HG03354 (cell line): Measurements from ENCODE around the gene SGIP1.

Experiments used
- ATAC-seq: cut with Tn5 transposase; IDR thresholded peaks from one replicate; pipeline ENCODE4 v1.9.1; 2021; ENCODE audit warnings: mild to moderate bottlenecking; ENCODE audit not compliant: unreplicated experiment, poor library complexity, severe bottlenecking

The SGIP1 gene, protein sequence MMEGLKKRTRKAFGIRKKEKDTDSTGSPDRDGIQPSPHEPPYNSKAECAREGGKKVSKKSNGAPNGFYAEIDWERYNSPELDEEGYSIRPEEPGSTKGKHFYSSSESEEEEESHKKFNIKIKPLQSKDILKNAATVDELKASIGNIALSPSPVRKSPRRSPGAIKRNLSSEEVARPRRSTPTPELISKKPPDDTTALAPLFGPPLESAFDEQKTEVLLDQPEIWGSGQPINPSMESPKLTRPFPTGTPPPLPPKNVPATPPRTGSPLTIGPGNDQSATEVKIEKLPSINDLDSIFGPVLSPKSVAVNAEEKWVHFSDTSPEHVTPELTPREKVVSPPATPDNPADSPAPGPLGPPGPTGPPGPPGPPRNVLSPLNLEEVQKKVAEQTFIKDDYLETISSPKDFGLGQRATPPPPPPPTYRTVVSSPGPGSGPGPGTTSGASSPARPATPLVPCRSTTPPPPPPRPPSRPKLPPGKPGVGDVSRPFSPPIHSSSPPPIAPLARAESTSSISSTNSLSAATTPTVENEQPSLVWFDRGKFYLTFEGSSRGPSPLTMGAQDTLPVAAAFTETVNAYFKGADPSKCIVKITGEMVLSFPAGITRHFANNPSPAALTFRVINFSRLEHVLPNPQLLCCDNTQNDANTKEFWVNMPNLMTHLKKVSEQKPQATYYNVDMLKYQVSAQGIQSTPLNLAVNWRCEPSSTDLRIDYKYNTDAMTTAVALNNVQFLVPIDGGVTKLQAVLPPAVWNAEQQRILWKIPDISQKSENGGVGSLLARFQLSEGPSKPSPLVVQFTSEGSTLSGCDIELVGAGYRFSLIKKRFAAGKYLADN

DNA sequence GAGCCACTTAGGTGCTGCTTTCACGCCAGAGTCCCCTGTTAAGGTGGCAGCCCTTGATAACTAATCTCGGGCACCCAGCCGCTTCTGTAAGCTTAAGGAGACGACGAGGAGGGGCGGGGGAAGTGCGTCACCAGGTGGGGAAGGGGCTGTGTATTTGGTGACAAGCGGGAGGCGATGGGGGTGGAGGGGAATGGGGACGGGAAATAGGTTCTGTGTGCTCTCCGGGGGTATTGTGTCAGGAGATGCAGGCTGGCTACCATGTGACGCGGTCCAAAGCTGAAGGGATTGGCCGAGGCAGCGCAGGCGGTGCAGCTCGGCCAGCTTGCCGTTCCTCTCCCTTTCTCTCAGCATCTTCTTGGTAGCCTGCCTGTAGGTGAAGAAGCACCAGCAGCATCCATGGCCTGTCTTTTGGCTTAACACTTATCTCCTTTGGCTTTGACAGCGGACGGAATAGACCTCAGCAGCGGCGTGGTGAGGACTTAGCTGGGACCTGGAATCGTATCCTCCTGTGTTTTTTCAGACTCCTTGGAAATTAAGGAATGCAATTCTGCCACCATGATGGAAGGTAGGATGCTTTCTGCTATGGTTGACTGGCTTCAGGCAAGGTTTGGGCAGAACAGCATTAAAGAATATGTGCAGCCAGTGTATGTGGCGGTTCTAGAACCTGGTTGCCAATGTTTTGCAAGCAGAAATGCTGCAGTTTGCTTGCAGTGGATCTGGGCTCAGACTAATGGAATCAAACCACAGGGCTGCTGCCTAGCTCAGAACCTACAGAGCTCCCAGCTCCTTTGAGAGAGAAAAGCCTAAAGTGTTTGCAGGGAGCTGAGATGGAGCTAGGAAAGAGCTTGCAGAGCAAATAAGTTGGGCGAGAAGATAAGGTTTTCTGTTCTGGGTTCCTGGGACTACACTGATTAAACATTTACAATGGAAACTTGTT lies at the start of gene SGIP1:
TSS of gene SGIP1 (plus strand) at position 350 of the 937 bp plus-strand sequence. CDS start at position 556, 206 bp downstream.
- no peak for ATAC-seq

DNA sequence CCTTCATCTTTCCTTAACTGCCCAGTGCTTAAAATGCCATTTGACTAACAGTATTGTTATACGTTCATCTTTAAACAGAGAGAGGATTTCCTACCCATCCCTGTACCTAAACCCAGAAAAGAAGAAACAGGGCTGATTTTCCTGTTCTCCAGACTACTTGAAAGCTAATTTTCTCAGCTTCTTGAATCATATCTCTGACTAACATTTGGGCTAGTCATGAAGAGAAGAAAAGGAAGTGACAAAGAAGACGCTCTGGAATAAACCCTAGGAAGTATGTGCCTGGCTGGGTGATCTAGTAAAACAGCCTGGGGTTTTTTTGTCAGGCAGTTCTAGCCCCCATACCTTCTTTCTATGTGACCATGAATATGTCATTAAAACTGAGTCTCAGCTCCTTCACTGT lies 44.8 kb upstream of the SGIP1 start:
- ATAC-seq, result no peak

DNA sequence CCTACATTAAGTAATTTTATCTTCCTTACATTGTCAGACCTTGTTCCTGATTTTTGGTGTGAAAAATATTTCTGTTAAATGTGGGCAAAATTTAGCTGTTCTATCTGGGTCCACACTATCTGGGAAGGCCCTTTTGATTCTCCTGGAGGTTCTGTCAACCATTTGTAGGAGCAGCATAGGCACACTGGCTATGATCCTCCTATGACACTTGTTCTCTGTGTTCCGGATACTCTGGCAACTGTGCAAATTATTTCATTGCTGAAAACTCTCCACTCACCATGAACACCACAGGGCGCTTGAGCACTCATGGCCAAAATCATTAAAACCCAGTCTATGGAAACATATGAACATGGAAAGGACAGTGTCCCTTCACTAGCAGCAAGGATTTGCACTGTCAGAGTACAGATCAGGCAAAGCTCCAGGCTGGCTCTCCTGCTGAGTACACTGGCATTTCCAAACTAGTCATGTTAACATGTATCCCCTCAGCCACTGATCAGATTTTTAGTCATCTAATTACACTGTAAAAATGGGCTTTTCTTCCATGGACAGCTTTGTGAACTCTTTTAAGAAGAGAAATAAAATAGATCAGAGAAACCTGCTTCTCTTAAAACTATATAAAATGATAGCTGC lies 43.9 kb upstream of the SGIP1 start:
- ATAC-seq, result no peak

DNA sequence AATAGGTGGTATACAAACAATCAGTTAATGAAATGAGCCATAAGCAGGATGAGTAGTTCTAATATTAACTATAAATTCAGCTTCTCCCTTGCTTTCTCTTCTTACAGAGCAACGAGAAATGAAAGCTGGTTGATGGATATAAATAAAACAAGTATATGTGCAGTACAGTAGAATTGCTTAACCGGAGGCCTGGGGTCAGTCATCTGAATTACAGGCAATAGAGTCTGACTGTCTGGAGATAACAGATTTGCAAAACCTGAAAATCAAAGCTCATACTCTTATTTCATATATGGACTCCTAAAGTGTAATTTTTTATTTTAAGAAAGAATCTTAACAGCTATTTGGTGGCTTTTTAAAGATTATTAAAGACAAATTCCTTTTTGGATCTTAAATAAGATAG lies 43.1 kb upstream of the SGIP1 start:
- ATAC-seq, result peak; percentile 88

DNA sequence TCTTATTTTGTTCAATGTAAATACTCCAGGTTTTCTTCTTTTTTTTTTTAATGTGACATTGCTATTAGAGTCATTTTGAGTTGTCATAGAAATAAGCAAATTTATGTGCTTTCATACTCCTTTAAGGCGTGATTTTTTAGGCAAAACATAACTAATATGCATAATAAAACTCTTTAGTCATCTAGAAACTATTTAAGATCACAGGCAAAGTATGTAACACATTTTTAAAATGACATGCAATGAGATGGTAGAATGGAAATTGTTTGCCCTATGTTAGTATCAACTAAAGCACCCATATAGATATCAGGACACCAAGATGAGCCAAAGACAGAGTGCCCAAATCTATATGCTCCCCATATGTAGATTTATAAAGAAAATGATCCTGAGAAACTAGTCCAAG lies 41.5 kb upstream of the SGIP1 start:
- no peak for ATAC-seq

DNA sequence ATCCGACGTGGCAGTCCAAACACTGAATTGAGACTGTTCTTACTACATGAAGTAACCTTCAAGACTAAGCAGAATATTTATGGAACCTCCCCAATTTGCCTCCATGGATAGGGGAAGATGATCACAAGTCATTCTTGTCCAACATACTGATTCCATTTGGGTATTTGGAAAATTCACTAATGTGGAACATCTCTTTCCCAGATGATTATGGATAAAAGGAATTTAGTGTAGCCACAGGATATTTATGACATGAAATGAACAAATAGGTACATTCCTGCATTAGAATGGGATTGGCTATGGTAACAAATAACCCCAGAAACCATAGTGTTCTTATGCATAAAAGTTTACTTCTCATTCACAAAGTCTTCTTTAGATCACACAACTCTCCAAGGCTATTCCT lies 40.2 kb upstream of the SGIP1 start:
- ATAC-seq, result no peak

DNA sequence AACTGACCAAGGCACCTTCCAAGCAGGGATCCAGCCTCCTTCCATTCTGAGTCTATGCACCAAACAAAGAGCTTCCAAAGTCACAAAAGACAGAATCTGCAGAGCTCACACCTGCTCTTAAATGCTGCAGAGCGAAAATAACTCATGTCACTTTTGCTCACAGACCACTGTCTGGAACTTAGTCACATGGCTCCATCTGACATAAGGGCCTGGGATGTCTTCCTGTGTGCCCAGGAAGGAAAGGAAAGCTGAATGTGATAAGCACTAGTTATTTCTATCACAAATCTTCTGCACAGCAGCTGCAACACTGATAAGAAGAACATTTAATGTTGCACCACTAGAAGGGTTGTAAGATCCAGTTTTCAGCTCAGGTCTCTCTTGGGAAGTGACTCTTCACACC lies 39.5 kb upstream of the SGIP1 start:
- ATAC-seq, result no peak

DNA sequence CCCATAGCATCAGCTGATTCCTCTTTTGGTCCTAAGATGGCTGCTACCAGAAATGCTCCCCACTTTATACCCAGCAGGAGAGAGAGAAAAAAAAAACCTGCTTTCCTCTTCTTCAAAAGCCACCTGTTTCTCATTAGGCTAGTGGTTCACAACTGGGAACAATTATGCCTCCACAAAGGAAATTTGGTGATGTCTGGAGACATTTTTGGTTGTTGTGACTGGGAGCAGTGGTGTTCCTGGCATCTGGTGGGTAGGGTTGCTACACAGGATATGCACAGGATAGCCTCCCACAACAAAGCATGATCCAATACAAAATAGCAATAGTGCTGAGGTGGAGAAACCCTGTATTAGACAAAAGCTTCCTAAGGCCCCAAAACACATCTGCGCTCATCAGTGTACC lies 38.5 kb upstream of the SGIP1 start:
- no peak for ATAC-seq

DNA sequence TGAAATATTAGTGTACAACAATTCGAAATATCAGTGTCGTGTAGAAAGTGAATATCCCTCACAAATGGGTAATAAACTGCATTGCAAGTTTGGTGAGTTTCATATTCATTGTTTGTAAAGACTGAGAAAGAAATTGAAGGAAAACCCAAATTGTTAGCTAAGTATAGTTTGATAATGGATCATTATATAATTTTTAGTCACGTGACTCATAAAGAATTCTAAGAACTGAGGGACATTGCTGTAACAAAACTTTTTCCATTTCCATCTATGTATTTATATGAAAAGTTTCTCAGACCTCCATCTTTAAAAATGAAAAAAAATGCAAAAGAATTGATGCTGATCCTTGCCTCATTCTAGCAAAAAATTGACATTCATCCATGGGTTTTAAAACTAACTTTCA lies 36.0 kb upstream of the SGIP1 start:
- ATAC-seq, result no peak

DNA sequence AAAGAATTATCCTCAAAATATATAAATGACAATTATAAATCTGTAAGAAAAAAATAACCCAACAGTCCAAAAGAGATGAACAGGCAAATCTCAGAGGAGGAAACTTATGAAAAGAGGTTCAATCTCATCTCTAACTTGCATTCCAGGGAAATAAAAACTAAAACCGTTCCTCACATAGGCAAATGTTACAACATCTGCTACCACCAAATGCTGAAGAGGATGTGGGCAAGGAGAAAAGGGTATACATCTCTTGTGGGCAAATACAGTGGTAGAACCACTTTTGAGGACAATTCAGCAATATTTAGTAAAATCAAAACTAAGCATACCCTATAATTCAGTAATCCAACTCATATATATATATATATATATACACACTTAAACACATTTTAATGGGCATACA lies 33.7 kb upstream of the SGIP1 start:
- no peak for ATAC-seq

DNA sequence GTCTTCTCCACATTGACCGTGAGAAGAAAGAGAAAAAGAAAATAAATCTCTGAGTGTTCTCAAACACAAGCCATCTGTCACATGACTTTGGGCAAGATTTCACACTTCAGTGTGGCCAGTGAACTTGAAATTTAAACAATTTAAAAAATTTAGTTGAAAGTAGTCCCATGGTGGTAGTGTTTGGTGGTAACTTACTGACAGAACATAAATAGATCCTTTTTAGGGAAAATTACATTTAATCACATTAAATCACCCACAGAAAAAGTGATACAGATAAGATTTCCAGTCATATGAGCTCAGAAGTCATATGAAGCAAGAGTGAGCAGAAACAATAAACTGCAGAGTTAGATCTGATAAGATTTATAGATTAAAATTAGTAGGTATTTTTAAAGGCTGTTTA lies 31.9 kb upstream of the SGIP1 start:
- ATAC-seq, result no peak

DNA sequence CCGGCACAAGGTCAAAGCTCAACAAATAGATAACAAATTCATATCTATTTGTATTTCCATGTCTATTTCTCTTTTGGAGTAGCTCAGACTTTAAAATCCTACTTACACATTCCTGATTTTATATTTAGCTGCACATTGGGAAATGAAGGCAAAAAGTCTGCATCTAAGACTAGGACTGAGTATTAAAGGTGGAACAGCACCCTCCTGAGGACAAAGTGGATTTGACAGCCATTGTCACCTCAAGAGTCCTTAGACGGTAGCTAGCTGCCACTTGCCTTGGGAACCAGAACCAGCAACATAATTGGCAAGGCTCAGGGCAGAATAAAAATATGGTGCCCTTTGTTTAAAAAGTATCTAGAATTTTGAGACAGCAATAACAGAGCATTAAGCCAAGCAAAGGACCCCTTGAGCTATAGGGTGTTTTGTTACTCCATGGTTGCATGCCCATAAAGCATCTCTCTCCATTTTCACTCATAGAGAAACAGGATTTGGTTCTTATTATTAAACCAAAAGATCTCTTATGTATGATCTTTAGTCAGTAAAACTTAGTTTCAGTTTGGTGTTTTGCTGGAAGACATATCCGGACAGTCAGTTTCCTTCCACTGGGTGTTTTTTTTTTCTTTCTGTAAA lies 30.0 kb upstream of the SGIP1 start:
- peak; percentile 96 for ATAC-seq

DNA sequence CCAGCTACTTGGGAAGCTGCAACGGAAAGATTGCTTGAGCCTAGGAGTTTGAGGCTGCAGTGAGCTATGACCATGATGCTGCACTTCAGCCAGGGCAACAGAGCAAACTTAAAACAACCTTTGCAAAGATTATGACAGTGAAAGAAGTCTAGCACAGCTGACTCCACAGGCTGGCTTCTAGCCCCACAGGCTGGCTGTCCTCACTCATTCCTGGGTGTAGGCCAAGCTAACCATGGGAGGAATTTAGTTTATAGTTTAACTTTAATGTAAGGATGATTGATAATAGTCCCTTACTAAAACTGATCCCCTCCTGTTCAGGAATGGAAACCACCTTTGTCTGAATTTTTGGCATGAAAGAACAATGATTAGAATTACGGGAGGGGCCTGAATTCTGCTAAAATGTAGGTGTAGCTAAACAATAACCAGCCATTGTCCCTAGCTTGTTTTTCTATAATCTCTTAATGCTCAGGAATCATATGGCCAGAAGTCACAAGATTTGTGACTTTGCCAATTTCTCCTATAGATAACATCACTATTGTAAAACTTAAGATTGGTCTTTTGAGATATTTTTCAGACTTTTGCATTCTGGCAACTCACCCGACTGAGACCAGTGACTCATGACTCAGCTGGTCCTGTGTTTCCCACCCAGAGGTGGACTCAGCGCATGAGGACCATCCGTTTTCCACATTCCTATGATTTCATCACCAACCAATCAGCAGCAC lies 28.1 kb upstream of the SGIP1 start:
- ATAC-seq, result no peak

DNA sequence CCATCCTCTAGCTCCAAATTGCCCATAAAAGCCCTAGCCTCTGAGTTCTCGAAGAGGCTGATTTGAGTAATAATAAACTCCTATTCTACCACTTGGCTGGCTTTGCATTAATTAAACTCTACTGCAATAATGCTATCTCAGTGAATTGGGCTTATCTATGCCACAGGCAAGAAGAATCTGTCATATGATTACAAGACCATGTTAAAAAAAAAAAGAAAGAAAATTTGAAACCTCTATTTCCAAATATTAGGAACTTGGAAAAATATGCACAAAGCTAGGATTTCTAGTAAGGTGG lies 27.6 kb upstream of the SGIP1 start:
- no peak for ATAC-seq

DNA sequence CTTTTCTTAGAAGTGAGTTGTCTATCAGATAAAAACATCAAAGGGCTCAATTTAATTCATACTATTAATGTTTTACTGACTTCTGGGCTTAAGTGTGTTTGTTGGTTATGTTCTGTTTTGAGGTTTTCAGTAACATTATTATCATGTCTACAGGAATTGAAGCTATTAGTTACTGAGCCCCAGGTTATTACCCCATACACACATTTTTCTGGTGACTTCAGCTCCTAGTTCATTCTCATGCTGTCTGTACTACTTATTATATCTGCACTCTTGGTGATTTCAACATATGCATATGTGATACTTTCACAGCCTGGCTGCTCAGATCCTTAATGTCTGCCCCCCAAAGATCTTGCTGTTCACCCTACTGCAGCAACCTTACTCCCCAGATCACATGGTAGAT lies 27.0 kb upstream of the SGIP1 start:
- no peak for ATAC-seq

DNA sequence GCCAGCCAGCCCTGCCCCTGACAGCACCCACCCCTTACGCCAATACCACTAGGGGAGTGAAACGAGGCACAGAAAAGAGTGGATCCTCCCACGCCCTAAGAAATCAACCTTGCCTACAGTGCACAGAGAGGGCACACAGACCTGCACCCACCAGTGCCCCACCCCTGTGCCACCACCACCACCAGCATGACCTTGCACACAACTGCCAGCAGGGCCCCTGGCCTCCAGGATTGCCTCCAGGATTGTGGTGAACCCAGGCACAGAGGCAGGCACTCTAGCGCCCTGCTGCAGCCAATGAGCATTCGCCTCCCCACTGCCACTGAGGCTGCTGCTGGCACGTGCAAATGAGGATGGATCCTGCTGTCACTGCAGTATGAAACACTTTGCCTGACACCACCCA lies 23.5 kb upstream of the SGIP1 start:
- ATAC-seq, result no peak

DNA sequence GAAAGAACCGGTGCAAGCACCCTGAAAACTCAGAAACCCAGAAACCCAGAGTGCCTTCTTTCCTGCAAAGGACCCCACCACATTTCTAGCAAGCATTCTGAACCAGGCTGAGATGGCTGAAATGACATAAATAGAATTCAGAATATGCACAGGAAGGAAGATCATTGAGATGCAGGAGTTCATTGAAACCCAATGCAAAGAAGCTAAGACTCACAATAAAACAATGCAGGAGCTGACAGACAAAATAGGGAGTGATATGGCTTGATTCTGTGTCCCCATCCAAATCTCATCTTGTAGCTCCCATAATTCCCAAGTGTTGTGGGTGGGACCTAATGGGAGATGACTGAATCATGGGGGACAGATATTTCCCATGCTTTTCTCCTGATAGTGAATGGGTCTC lies 22.8 kb upstream of the SGIP1 start:
- no peak for ATAC-seq

DNA sequence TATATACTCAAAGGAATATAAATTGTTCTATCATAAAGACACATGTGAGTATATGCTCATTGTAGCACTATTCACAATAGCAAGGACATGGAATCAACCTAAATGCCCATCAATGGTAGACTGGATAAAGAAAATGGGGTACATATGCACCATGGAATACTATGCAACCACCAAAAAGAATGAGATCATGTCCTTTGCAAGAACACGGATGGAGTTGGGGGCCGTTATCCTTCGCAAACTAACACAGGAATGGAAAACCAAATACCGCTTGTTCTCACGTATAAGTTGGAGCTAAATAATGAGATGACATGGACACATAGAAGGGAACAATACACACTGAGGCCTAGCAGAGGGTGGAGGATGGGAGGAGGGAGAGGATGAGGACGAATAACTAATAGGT lies 16.0 kb upstream of the SGIP1 start:
- ATAC-seq, result no peak

DNA sequence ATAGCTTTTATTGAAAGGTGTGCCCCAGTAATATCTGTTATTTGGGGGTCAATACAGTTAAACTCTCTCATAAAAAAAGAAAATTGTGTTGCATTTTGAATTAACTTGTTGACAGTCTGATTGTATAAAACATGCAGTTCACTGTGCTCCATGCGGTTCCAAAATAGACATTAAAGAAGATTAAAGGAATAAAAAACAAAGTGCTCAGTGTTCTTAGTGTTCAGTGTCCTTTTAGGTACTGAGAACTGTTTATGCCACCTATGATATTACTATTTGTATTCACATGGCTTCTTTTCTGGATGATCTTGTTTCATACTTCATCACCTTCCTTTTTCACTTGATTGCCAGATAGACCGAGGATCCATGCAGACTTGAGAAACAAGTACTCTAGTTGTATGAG lies 15.3 kb upstream of the SGIP1 start:
- no peak for ATAC-seq
